PC-3 (cell line): ENCODE measurements around the gene CNGA2.

Source experiments
- EZH2 ChIP-seq: fragments of 300-600 bp; sonication (generic); IDR thresholded peaks from one replicate; pipeline ENCODE4 v1.6.1; 2017; ENCODE audit warnings: antibody characterized with exemption, mild to moderate bottlenecking, low read length; ENCODE audit not compliant: unreplicated experiment
- TF ChIP-seq, protein P1 (sequence below): fragments of 300-600 bp; sonication (generic); conservative IDR thresholded peaks from 2 replicates; pipeline ENCODE4 v1.5.1; 2017; ENCODE audit warnings: antibody characterized with exemption, low read depth, mild to moderate bottlenecking, low read length

DNA sequence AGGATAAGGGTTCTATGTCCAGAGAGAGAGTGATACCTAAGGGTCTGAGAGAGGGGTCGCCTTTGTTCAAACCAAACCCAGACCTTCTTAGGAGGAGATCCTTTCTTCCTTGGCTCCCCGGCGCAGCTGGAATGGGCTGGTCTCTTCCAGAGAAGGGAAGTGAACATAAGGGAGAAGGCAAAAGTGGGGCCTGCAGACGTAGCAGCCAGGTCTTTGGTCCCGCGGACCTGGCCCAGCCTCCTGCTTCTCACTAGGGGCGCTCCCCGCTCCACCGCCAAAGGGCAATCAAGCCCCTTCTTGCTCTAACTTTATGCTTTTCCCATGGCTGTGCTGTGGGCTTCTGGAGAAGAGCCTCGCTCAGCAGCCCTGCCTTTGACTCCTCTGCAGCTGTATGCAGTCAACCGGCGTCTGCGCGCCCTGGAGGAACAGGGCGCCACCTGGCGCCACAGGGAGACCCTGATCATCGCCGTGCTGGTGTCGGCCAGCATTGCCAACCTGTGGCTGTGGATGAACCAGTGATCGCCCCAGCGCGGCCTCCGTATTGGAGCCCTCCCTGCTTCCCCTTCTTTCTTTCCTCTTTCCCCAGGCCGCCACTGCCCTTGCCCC is 12.2 kb upstream of the CNGA2 start:
- TF ChIP-seq, protein P1, sequence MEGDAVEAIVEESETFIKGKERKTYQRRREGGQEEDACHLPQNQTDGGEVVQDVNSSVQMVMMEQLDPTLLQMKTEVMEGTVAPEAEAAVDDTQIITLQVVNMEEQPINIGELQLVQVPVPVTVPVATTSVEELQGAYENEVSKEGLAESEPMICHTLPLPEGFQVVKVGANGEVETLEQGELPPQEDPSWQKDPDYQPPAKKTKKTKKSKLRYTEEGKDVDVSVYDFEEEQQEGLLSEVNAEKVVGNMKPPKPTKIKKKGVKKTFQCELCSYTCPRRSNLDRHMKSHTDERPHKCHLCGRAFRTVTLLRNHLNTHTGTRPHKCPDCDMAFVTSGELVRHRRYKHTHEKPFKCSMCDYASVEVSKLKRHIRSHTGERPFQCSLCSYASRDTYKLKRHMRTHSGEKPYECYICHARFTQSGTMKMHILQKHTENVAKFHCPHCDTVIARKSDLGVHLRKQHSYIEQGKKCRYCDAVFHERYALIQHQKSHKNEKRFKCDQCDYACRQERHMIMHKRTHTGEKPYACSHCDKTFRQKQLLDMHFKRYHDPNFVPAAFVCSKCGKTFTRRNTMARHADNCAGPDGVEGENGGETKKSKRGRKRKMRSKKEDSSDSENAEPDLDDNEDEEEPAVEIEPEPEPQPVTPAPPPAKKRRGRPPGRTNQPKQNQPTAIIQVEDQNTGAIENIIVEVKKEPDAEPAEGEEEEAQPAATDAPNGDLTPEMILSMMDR: no peak
- no peak for TF ChIP-seq EZH2
